ENCODE results near the gene EEF1A2.

The EEF1A2 gene

DNA sequence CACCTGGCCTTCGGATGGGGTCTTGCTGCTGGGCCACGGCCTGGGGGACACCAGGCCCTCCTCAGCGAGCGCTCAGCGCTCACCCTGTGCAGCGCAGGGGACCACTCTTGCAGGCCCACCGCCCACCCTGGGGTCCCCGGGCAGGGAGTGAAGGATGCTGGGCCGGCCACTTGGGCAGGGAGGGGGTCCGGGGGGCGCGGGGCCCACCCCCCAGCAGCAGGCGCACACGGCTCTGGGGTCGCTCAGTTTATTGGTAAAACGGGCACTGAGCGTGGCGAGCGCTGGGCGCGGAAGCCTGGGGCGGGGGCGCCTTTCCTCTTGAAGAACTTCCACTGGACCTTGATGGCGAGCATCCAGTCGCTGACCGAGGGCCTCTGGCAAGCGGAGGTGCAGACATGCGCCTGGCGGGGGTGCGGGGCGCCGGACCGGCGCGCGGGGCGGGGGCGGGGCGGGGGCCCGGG, 11.1 kb downstream of the EEF1A2 start:
- Histone ChIP-seq H3K4me1 (ENCODE audit: insufficient read depth, low read length, severe bottlenecking) (no peaks in the 10 kb centered on the region), H3K9me2 (ENCODE audit: low read depth, low read length) (no peaks in the 10 kb centered on the region), H3K4me3 (ENCODE audit: low read depth, low read length, poor library complexity, severe bottlenecking) (no peak overlapping the region), H4K20me1 (ENCODE audit: insufficient read depth, low read length) (no peaks in the 10 kb centered on the region), H3K36me3 (ENCODE audit: insufficient read depth, low read length) (no peaks in the 10 kb centered on the region), H3K9me3 (ENCODE audit: low read length) (no peaks in the 10 kb centered on the region), H3K9ac (ENCODE audit: low read length) (no peak overlapping the region), H3K27me3 (ENCODE audit: insufficient read depth, low read length) (no peaks in the 10 kb centered on the region), H3K79me2 (ENCODE audit: insufficient read depth, low read length) (no peaks in the 10 kb centered on the region), H2AFZ (ENCODE audit: low read length) (no peak overlapping the region), H3F3A (ENCODE audit: insufficient read depth, low read length) (no peaks in the 10 kb centered on the region), H3K27ac (ENCODE audit: low read depth, low read length, poor library complexity, severe bottlenecking) (no peak overlapping the region), H3K4me2 (ENCODE audit: low read length) (no peak overlapping the region)
- TF ChIP-seq, protein P1, sequence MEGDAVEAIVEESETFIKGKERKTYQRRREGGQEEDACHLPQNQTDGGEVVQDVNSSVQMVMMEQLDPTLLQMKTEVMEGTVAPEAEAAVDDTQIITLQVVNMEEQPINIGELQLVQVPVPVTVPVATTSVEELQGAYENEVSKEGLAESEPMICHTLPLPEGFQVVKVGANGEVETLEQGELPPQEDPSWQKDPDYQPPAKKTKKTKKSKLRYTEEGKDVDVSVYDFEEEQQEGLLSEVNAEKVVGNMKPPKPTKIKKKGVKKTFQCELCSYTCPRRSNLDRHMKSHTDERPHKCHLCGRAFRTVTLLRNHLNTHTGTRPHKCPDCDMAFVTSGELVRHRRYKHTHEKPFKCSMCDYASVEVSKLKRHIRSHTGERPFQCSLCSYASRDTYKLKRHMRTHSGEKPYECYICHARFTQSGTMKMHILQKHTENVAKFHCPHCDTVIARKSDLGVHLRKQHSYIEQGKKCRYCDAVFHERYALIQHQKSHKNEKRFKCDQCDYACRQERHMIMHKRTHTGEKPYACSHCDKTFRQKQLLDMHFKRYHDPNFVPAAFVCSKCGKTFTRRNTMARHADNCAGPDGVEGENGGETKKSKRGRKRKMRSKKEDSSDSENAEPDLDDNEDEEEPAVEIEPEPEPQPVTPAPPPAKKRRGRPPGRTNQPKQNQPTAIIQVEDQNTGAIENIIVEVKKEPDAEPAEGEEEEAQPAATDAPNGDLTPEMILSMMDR (IDR thresholded peaks at IDR 0.05; ENCODE audit: low read length) = no peak
- TF ChIP-seq EZH2 (IDR thresholded peaks at IDR 0.05; ENCODE audit: borderline replicate concordance, low read length) = no peak

DNA sequence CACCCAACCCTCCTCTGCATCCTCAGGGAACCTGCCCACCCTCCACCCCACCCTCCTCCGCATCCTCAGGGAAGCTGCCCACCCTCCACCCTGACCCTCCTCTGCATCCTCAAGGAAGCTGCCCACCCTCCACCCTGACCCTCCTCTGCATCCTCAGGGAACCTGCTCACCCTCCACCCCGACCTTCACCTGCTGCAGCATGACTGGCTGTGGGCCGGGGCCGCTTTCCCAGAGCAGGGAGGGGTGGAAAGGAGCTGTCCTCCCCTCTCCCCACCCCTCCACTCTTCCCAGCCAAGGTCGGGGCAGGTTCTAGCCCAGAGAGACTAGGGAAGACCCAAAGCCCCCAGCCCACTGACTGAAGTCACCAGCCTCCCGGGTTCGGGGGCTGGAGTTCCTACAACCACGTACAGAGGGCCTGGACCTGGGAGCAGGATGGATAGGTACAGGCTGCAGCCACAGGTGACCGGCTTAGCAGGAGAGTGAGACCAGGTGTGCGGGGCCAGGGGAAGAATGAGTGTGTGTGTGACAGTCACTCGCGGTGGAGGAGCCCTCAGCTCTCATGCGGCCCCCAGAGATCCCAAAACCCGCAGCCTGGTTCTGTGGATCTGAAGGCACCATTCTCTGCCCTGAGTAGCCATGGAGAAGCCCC, 11.6 kb downstream of the EEF1A2 start:
- Histone ChIP-seq H3K79me2 (ENCODE audit: insufficient read depth, low read length) (no peaks in the 10 kb centered on the region), H3K9me3 (ENCODE audit: low read length) (no peaks in the 10 kb centered on the region), H3K4me1 (ENCODE audit: insufficient read depth, low read length, severe bottlenecking) (no peaks in the 10 kb centered on the region), H3K4me3 (ENCODE audit: low read depth, low read length, poor library complexity, severe bottlenecking) (no peak overlapping the region), H3K27ac (ENCODE audit: low read depth, low read length, poor library complexity, severe bottlenecking) (no peak overlapping the region), H3K9me2 (ENCODE audit: low read depth, low read length) (no peaks in the 10 kb centered on the region), H3K9ac (ENCODE audit: low read length) (no peak overlapping the region), H3F3A (ENCODE audit: insufficient read depth, low read length) (no peaks in the 10 kb centered on the region), H3K4me2 (ENCODE audit: low read length) (no peak overlapping the region), H3K27me3 (ENCODE audit: insufficient read depth, low read length) (no peaks in the 10 kb centered on the region), H2AFZ (ENCODE audit: low read length) (no peak overlapping the region), H4K20me1 (ENCODE audit: insufficient read depth, low read length) (no peaks in the 10 kb centered on the region), H3K36me3 (ENCODE audit: insufficient read depth, low read length) (no peaks in the 10 kb centered on the region)
- no peak for TF ChIP-seq EZH2 (IDR thresholded peaks at IDR 0.05; ENCODE audit: borderline replicate concordance, low read length)
- TF ChIP-seq, protein P1 (IDR thresholded peaks at IDR 0.05; ENCODE audit: low read length) = no peak

DNA sequence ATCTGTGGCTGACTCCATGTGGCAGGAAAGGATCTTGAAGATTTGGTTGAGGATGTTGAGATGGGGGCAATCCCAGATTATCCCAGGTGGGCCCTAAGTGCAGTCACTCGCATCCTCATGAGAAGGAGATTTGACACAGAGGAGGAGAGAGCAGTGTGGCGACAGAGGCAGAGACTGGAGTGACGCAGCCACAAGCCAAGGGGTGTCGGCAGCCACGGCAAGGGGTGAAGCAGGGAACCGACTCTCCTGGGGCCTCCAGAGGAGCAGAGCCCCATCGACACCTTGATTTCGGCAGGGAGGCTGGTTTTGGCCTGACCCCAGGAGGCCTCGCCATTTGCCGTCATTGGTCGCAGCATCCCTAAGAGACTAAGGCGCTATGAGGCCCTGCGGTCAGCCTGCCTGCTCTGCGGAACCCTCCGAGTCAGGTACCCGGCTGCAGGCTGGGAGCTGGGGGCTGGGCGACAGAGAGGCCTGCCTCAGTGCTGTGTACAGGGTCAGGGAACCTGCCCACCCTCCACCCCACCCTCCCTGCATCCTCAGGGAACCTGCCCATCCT, 12.5 kb downstream of the EEF1A2 start:
- H3K4me3 ChIP-seq (ENCODE audit: low read depth, low read length, poor library complexity, severe bottlenecking) = no peak overlapping the region
- TF ChIP-seq EZH2 (IDR thresholded peaks at IDR 0.05; ENCODE audit: borderline replicate concordance, low read length) = no peak
- TF ChIP-seq, protein P1 (IDR thresholded peaks at IDR 0.05; ENCODE audit: low read length) = no peak
- no peaks in the 10 kb centered on the region for H3K9me2 ChIP-seq (ENCODE audit: low read depth, low read length)
- no peaks in the 10 kb centered on the region for H3K36me3 ChIP-seq (ENCODE audit: insufficient read depth, low read length)
- no peak overlapping the region for H3K27ac ChIP-seq (ENCODE audit: low read depth, low read length, poor library complexity, severe bottlenecking)
- no peak overlapping the region for H2AFZ ChIP-seq (ENCODE audit: low read length)
- H3F3A ChIP-seq (ENCODE audit: insufficient read depth, low read length) = no peaks in the 10 kb centered on the region
- H4K20me1 ChIP-seq (ENCODE audit: insufficient read depth, low read length) = no peaks in the 10 kb centered on the region
- H3K4me2 ChIP-seq (ENCODE audit: low read length) = no peak overlapping the region
- H3K4me1 ChIP-seq (ENCODE audit: insufficient read depth, low read length, severe bottlenecking) = no peaks in the 10 kb centered on the region
- no peaks in the 10 kb centered on the region for H3K79me2 ChIP-seq (ENCODE audit: insufficient read depth, low read length)
- H3K9ac ChIP-seq (ENCODE audit: low read length) = no peak overlapping the region
- H3K27me3 ChIP-seq (ENCODE audit: insufficient read depth, low read length) = 0 out of 2 replicates have a peak, but pooled peaks cover 2% of the 10 kb centered on the region
- no peaks in the 10 kb centered on the region for H3K9me3 ChIP-seq (ENCODE audit: low read length)

Data from OCI-LY1 (cell line).